ENCODE results near the gene DIABLO. TPM values are rescaled to one million over a fixed set of nuclear protein-coding genes. Genes with fewer than 3 reads are reported as not detected.
A peak's percentile ranks its signal among the peaks of the same experiment; 100 is the strongest.

Gene DIABLO
- total RNA-seq, 1 donor from 2014 or later, result 50.1 TPM

- Mint-ChIP-seq H3K9me3 (ENCODE audit: unreplicated experiment) (no peaks in the 10 kb centered on the region), H3K27me3 (ENCODE audit: unreplicated experiment) (no peaks in the 10 kb centered on the region), H3K27ac (ENCODE audit: unreplicated experiment) (no peak overlapping the region), H3K36me3 (ENCODE audit: low read depth, unreplicated experiment) (peaks cover 19% of the 10 kb centered on the region), H3K4me3 (ENCODE audit: unreplicated experiment) (no peak overlapping the region), H3K4me1 (ENCODE audit: unreplicated experiment) (peaks cover 18% of the 10 kb centered on the region)
- TF ChIP-seq CTCF (IDR thresholded peaks at IDR 0.05; ENCODE audit: unreplicated experiment), result no peak
- no peak for DNase-seq (ENCODE audit: low spot score)
These were observed 19.7 kb upstream of the DIABLO start for GRCh38 chr12:122245553-122245952.

- H3K27ac Mint-ChIP-seq (ENCODE audit: unreplicated experiment), result no peak overlapping the region
These were observed 18.9 kb upstream of the DIABLO start for GRCh38 chr12:122244565-122245371.

GRCh38 chr12:122243965-122244364 lies 18.1 kb upstream of the DIABLO start:
- Mint-ChIP-seq H3K4me1 (ENCODE audit: unreplicated experiment) (peaks cover 12% of the 10 kb centered on the region), H3K9me3 (ENCODE audit: unreplicated experiment) (no peaks in the 10 kb centered on the region), H3K27me3 (ENCODE audit: unreplicated experiment) (peaks cover under 1% of the 10 kb centered on the region), H3K27ac (ENCODE audit: unreplicated experiment) (no peak overlapping the region), H3K36me3 (ENCODE audit: low read depth, unreplicated experiment) (peaks cover 9% of the 10 kb centered on the region), H3K4me3 (ENCODE audit: unreplicated experiment) (no peak overlapping the region)
- no peak for DNase-seq (ENCODE audit: low spot score)
- TF ChIP-seq CTCF (IDR thresholded peaks at IDR 0.05; ENCODE audit: unreplicated experiment), result no peak

More at GRCh38 chr12:122244565-122245371, 18.9 kb upstream of the DIABLO start:
- Mint-ChIP-seq H3K9me3 (ENCODE audit: unreplicated experiment) (no peaks in the 10 kb centered on the region), H3K4me1 (ENCODE audit: unreplicated experiment) (peaks cover 14% of the 10 kb centered on the region), H3K36me3 (ENCODE audit: low read depth, unreplicated experiment) (peaks cover 15% of the 10 kb centered on the region), H3K4me3 (ENCODE audit: unreplicated experiment) (no peak overlapping the region), H3K27me3 (ENCODE audit: unreplicated experiment) (no peaks in the 10 kb centered on the region)
- DNase-seq (ENCODE audit: low spot score), result no peak
- no peak for TF ChIP-seq CTCF (IDR thresholded peaks at IDR 0.05; ENCODE audit: unreplicated experiment)

GRCh38 chr12:122238861-122239260 lies 13.0 kb upstream of the DIABLO start:
- no peak for DNase-seq (ENCODE audit: low spot score)
- no peak for TF ChIP-seq CTCF (IDR thresholded peaks at IDR 0.05; ENCODE audit: unreplicated experiment)
- Mint-ChIP-seq H3K27ac (ENCODE audit: unreplicated experiment) (no peak overlapping the region), H3K27me3 (ENCODE audit: unreplicated experiment) (peaks cover 1% of the 10 kb centered on the region), H3K36me3 (ENCODE audit: low read depth, unreplicated experiment) (peaks cover 15% of the 10 kb centered on the region), H3K4me1 (ENCODE audit: unreplicated experiment) (no peaks in the 10 kb centered on the region), H3K4me3 (ENCODE audit: unreplicated experiment) (no peak overlapping the region), H3K9me3 (ENCODE audit: unreplicated experiment) (no peaks in the 10 kb centered on the region)

GRCh38 chr12:122235741-122236140 lies 9.9 kb upstream of the DIABLO start:
- Mint-ChIP-seq H3K27ac (ENCODE audit: unreplicated experiment) (no peak overlapping the region), H3K27me3 (ENCODE audit: unreplicated experiment) (peaks cover 1% of the 10 kb centered on the region), H3K4me1 (ENCODE audit: unreplicated experiment) (no peaks in the 10 kb centered on the region), H3K36me3 (ENCODE audit: low read depth, unreplicated experiment) (peaks cover 15% of the 10 kb centered on the region), H3K4me3 (ENCODE audit: unreplicated experiment) (peak overlapping the region; percentile 3), H3K9me3 (ENCODE audit: unreplicated experiment) (no peaks in the 10 kb centered on the region)
- no peak for DNase-seq (ENCODE audit: low spot score)
- TF ChIP-seq CTCF (IDR thresholded peaks at IDR 0.05; ENCODE audit: unreplicated experiment), result no peak
